ENCODE results near the gene CCM2. TPM values are rescaled to one million over a fixed set of nuclear protein-coding genes. Genes with fewer than 3 reads are reported as not detected.

The CCM2 gene
- total RNA-seq, 2 donors from 2014 or later: 30.0 to 83.6 TPM

DNA sequence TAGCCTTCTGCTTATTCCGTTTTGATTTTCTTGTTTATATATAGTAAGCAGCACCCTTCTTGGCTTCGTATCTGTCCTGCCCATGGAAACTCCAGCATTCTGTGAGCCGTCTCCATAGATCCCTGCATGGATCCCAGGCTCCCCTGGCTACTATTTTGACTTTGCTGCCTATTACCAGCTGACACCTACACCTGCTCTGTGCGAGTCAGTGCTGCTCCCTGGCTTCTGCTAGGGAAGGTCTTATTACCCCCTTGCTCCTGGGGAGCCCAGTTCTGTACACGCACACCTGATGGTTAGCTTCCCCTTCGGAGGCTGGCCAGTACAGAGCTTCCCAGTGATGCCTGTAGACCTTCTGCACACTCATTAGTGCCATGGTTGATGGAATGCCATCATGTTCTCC lies 53.4 kb downstream of the CCM2 start:
- no peak overlapping the region for H3K4me3 ChIP-seq
- H3K27me3 ChIP-seq (replicated peaks; ENCODE audit: insufficient read depth): no peaks in the 10 kb centered on the region
- H3K27ac ChIP-seq: no peak overlapping the region
- DNase-seq (ENCODE audit: low spot score): no peak
- TF ChIP-seq POLR2AphosphoS5 (IDR thresholded peaks at IDR 0.05) (no peak), POLR2A (IDR thresholded peaks at IDR 0.05) (no peak)
- TF ChIP-seq, protein P1, sequence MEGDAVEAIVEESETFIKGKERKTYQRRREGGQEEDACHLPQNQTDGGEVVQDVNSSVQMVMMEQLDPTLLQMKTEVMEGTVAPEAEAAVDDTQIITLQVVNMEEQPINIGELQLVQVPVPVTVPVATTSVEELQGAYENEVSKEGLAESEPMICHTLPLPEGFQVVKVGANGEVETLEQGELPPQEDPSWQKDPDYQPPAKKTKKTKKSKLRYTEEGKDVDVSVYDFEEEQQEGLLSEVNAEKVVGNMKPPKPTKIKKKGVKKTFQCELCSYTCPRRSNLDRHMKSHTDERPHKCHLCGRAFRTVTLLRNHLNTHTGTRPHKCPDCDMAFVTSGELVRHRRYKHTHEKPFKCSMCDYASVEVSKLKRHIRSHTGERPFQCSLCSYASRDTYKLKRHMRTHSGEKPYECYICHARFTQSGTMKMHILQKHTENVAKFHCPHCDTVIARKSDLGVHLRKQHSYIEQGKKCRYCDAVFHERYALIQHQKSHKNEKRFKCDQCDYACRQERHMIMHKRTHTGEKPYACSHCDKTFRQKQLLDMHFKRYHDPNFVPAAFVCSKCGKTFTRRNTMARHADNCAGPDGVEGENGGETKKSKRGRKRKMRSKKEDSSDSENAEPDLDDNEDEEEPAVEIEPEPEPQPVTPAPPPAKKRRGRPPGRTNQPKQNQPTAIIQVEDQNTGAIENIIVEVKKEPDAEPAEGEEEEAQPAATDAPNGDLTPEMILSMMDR (IDR thresholded peaks at IDR 0.05): no peak
- H3K36me3 ChIP-seq: no peaks in the 10 kb centered on the region
- no peaks in the 10 kb centered on the region for H3K9me3 ChIP-seq
- no peaks in the 10 kb centered on the region for H3K4me1 ChIP-seq (replicated peaks)
- intact Hi-C loops (cut with DNase I): no loop called here
- 87% methylated on average over 6 of the region's 6 CpGs for WGBS

DNA sequence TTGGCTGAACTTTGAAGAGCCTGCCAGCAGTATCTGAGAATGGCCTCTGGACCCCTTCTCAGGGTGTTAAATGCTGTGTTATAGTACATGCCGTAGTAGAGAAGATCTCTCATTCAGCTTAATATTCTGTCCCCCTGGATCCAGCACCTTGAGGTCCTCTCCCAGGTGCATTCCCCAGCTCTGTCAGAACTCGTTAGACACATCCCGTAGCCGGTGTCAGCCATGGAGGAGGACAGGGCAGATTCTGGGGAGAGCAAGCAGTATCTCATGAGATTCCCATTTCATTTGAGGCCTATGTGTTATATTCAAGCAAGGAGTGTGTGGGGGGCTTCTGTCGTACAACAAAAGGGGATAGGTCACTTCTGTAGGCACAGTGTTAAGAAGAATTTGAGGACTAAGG lies 53.9 kb downstream of the CCM2 start:
- WGBS: over 99% methylated on average over 5 of the region's 5 CpGs
- Histone ChIP-seq H3K4me1 (replicated peaks) (no peaks in the 10 kb centered on the region), H3K9me3 (no peaks in the 10 kb centered on the region), H3K27ac (no peak overlapping the region), H3K4me3 (no peak overlapping the region), H3K27me3 (replicated peaks; ENCODE audit: insufficient read depth) (no peaks in the 10 kb centered on the region), H3K36me3 (no peaks in the 10 kb centered on the region)
- TF ChIP-seq, protein P1 (IDR thresholded peaks at IDR 0.05): no peak
- TF ChIP-seq POLR2AphosphoS5 (IDR thresholded peaks at IDR 0.05): no peak
- intact Hi-C loops (cut with DNase I): no loop called here
- no peak for DNase-seq (ENCODE audit: low spot score)

DNA sequence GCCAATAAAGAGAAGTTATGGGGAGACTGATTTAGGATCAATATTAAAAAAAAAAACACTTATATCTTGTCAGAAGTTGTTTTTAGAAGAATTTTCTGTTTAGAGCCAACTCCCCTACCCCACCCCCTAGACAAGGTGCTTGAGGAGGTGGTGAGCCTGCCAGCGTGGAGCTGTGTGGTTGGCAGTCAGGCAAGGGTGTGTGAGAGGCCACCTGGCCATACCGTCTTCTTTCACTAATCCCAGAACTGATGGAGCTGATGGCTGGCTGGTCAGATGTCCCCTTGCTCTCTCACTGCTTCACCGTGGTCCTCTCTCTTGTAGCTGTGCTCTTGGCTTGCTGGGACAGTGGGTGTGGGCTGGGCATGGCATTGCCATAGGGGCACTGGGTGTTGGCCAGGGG lies 54.4 kb downstream of the CCM2 start:
- Histone ChIP-seq H3K27me3 (replicated peaks; ENCODE audit: insufficient read depth) (no peaks in the 10 kb centered on the region), H3K4me3 (no peak overlapping the region), H3K9me3 (no peaks in the 10 kb centered on the region), H3K36me3 (no peaks in the 10 kb centered on the region), H3K4me1 (replicated peaks) (no peaks in the 10 kb centered on the region), H3K27ac (no peak overlapping the region)
- no peak for DNase-seq (ENCODE audit: low spot score)
- intact Hi-C loops (cut with DNase I): no loop called here
- TF ChIP-seq, protein P1 (IDR thresholded peaks at IDR 0.05): no peak
- no peak for TF ChIP-seq POLR2AphosphoS5 (IDR thresholded peaks at IDR 0.05)
- no peak for TF ChIP-seq POLR2A (IDR thresholded peaks at IDR 0.05)
- 90% methylated on average over 3 of the region's 3 CpGs for WGBS

DNA sequence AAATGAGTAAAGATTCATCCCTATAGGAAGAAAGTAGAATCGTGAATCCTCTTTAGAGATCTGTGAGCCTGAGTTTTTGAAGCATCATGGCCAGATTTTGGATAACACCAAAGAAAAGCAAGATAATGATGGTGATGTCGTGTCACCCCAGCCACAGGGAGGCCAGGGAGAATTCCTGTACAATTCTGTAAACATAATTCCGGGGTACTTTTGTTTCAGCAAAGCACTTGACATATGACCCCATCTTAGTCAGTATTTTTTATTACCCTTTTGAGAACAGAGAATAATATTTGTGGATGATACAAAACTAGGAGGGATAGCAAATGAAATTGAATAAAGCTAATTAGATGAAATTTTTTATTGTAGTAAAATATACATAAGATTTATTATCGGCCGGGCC lies 55.0 kb downstream of the CCM2 start:
- intact Hi-C loops (cut with DNase I): no loop called here
- H3K27me3 ChIP-seq (replicated peaks; ENCODE audit: insufficient read depth): no peaks in the 10 kb centered on the region
- no peak for DNase-seq (ENCODE audit: low spot score)
- 77% methylated on average over 5 of the region's 5 CpGs for WGBS
- TF ChIP-seq, protein P1 (IDR thresholded peaks at IDR 0.05): no peak
- TF ChIP-seq POLR2AphosphoS5 (IDR thresholded peaks at IDR 0.05) (no peak), POLR2A (IDR thresholded peaks at IDR 0.05) (no peak)
- H3K4me3 ChIP-seq: no peak overlapping the region
- no peaks in the 10 kb centered on the region for H3K36me3 ChIP-seq
- no peak overlapping the region for H3K27ac ChIP-seq
- no peaks in the 10 kb centered on the region for H3K9me3 ChIP-seq
- H3K4me1 ChIP-seq (replicated peaks): no peaks in the 10 kb centered on the region

DNA sequence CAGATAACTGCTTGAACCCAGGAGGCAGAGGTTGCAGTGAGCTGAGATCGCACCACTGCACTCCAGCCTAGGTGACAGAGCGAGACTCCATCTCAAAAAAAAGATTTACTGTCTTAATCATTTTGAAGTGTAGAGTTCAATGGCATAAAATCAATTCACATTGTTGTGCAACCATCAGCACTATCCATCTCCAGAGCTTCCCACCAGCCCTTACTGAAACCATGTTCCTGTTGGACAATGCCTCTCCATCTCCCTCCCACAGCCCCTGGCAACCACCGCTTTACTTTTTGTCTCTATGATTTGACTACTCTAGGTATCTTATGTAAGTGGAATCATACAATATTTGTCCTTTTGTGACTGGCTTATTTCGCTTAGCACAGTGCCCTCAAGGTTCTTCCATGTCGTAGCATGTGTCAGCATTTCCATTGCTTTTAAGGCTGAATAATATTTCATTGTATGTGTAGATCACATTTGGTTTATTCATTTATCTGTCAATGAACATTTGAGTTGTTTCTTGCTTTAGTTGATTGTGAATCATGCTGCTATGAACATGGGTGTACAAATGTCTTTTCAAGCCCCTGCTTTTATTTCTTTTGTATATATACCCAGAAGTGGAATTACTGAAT lies 55.7 kb downstream of the CCM2 start:
- Histone ChIP-seq H3K27ac (no peak overlapping the region), H3K4me1 (replicated peaks) (no peaks in the 10 kb centered on the region), H3K27me3 (replicated peaks; ENCODE audit: insufficient read depth) (no peaks in the 10 kb centered on the region), H3K9me3 (no peaks in the 10 kb centered on the region), H3K4me3 (no peak overlapping the region), H3K36me3 (no peaks in the 10 kb centered on the region)
- DNase-seq (ENCODE audit: low spot score): no peak
- intact Hi-C loops (cut with DNase I): no loop called here
- TF ChIP-seq POLR2A (IDR thresholded peaks at IDR 0.05): no peak
- TF ChIP-seq, protein P1 (IDR thresholded peaks at IDR 0.05): no peak
- no peak for TF ChIP-seq POLR2AphosphoS5 (IDR thresholded peaks at IDR 0.05)
- WGBS: over 99% methylated on average over 5 of the region's 5 CpGs

Data from prostate gland (tissue), 2 donors.